Tibial nerve (tissue), 4 donors: ENCODE data around the gene RPS6KA5.

ENCODE experiments used
- CTCF ChIP-seq, 5 experiments: fragments of 200-600 bp in 3 of 5; fragments of 450-650 bp in 2 of 5; sonication (generic) in 3 of 5; IDR thresholded peaks; one replicate each; pipeline ENCODE4 v1.5.1; 2016 to 2019; ENCODE audit warnings: antibody characterized with exemption in 5 of 5, mild to moderate bottlenecking in 3 of 5, moderate library complexity in 2 of 5
- EP300 ChIP-seq, 2 donors: sonication (generic); formaldehyde crosslinking; IDR thresholded peaks; one replicate each; pipeline ENCODE4 v1.6.1; 2017; ENCODE audit warnings: antibody characterized with exemption in 2 of 2, mild to moderate bottlenecking in 1 of 2

GRCh38 chr14:90797919-90798318, 262.5 kb downstream of the RPS6KA5 start:
- no peak for TF ChIP-seq CTCF (IDR thresholded peaks at IDR 0.05)
- no peak for TF ChIP-seq EP300 (IDR thresholded peaks at IDR 0.05)
